ENCODE results near the gene FHIT.

GRCh38 chr3:59998058-59998457 is 1253.2 kb downstream of the FHIT start:
- TF ChIP-seq CTCF (IDR thresholded peaks at IDR 0.05; ENCODE audit: low read depth, low read length) (no peak), EZH2phosphoT487 (IDR thresholded peaks at IDR 0.05; ENCODE audit: low read depth) (no peak)
